ENCODE measurements around the gene PRR23B.

The PRR23B gene

GRCh38 chr3:139020868-139021234 is at the start of gene PRR23B:
TSS of gene PRR23B (minus strand) at chr3:139020926. CDS start at chr3:139020661, 265 bp downstream.
- no peak for TF ChIP-seq CTCF (IDR thresholded peaks at IDR 0.05; ENCODE audit: low read depth, low read length)
- no peak for DNase-seq (ENCODE audit: extremely low read depth, low read depth)

- TF ChIP-seq CTCF (IDR thresholded peaks at IDR 0.05; ENCODE audit: low read depth, low read length), result no peak
- DNase-seq (ENCODE audit: extremely low read depth, low read depth), result no peak
These were observed 42.2 kb upstream of the PRR23B start for GRCh38 chr3:139062918-139063317.

GRCh38 chr3:139052802-139053600 is 32.3 kb upstream of the PRR23B start:
- DNase-seq (ENCODE audit: extremely low read depth, low read depth), result no peak
- TF ChIP-seq CTCF (IDR thresholded peaks at IDR 0.05; ENCODE audit: low read depth, low read length), result no peak

GRCh38 chr3:139044366-139045210 is 23.9 kb upstream of the PRR23B start, which contains the start of gene PRR23C:
TSS of gene PRR23C (minus strand) at chr3:139044892. CDS start at chr3:139044620, 272 bp downstream.
- TF ChIP-seq CTCF (IDR thresholded peaks at IDR 0.05; ENCODE audit: low read depth, low read length), result no peak

GRCh38 chr3:139043554-139044365 is 23.0 kb upstream of the PRR23B start:
- no peak for TF ChIP-seq CTCF (IDR thresholded peaks at IDR 0.05; ENCODE audit: low read depth, low read length)
- DNase-seq (ENCODE audit: extremely low read depth, low read depth), result no peak

More at GRCh38 chr3:139044366-139045210, 23.9 kb upstream of the PRR23B start, which contains the start of gene PRR23C:
- no peak for DNase-seq (ENCODE audit: extremely low read depth, low read depth)

GRCh38 chr3:139037478-139037877 is 16.8 kb upstream of the PRR23B start:
- no peak for TF ChIP-seq CTCF (IDR thresholded peaks at IDR 0.05; ENCODE audit: low read depth, low read length)
- DNase-seq (ENCODE audit: extremely low read depth, low read depth), result no peak

Data from AG09319 (cell line).